HG02642 (cell line): Measurements from ENCODE around the gene TRRAP.
"Not testable (repeated sequence)": the region's sequence is repeated elsewhere in the genome, so short reads cannot be mapped to it uniquely, and the experiment has no call there.

Experiments used
- ATAC-seq: cut with Tn5 transposase; IDR thresholded peaks from one replicate; pipeline ENCODE4 v1.9.1; 2021; ENCODE audit warnings: mild to moderate bottlenecking; ENCODE audit not compliant: unreplicated experiment, poor library complexity

TRRAP gene

DNA sequence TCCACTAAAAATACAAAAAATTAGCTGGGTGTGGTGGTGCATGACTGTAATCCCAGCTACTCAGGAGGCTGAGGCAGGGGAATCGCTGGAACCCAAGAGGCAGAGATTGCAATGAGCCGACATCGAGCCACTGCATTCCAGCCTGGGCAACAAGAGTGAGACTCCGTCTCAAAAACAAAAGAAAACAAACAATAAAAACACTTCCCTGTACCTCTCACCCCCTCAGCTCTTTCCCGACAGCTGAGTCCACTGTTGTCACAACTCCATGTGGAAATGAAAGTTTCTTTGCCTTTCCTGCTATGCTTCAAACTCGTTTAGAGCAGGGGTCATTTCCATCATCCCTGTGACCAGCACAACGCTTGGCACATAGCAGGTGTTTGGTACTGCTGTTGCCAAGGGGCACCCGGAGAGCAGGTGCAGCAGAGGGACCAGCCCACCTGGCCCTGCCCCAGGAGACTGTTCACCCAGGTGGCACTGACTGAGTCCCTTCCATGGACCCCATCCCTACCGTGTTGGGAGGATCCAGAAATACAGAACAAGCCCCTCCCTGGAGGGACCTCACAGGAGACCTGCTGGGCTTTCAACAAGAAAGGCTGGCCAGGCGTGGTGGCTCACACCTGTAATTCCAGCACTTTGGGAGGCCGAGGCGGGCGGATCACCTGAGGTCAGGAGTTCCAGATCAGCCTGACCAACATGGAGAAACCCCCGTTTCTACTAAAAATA is 13.4 kb upstream of the TRRAP start:
- ATAC-seq = no peak

- no peak for ATAC-seq
Observed at GRCh38 chr7:98866351-98866750, 12.0 kb upstream of the TRRAP start.

DNA sequence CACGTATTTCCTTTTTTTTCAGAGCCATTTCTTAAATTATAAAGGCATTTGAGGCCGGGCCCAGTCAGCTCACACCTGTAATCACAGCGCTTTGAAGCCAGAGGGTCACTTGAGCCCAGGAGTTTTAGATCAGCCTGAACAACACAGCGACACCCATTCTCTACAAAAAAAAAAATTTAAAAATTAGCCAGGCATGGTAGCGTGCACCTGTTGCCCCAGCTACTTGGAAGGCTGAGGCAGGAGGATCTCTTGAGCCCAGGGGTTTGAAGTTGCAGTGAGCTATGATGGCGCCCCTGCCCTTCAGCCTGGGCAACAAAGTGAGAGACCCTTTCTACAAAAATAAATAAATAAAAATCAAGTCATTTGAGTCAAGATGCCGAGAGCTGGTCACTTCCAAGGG is 11.6 kb upstream of the TRRAP start:
- no peak for ATAC-seq

GRCh38 chr7:98868450-98868849 is 9.9 kb upstream of the TRRAP start:
- ATAC-seq = no peak

GRCh38 chr7:98869027-98869596 is 9.2 kb upstream of the TRRAP start:
- no peak for ATAC-seq

GRCh38 chr7:98869597-98870120 is 8.7 kb upstream of the TRRAP start, which contains the start of gene TMEM130:
TSS of gene TMEM130 (minus strand) at chr7:98870014. CDS start at chr7:98869861, 153 bp downstream.
- ATAC-seq = peak; percentile 15

- peak; percentile 79 for ATAC-seq
Observed at GRCh38 chr7:98870121-98870651, 8.1 kb upstream of the TRRAP start.

GRCh38 chr7:98870807-98871491 is 7.4 kb upstream of the TRRAP start:
- no peak for ATAC-seq

DNA sequence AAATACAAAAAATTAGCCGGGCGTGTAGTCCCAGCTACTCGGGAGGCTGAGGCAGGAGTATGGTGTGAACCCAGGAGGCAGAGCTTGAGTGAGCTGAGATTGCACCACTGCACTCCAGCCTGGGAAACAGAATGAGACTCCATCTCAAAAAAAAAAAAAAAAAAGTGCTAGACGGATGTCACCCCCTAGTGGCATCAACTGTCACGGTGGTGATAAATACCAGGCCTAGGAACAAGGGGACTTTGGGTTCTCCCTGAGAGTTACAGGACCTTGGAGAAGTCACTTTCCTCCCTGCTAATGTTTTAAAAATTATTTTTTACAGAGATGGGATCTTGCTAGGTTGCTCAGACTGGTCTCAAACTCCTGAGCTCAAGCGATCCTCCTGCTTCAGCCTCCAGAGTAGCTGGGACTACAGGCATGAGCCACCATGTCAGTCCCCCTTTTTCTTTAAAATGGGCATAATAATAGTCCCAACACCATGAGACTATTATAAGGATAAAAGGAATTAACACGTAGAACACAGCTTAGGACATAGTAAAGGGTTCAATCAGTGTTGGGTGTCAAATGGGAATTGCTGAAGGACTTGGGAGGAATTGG is 5.9 kb upstream of the TRRAP start:
- ATAC-seq = no peak

DNA sequence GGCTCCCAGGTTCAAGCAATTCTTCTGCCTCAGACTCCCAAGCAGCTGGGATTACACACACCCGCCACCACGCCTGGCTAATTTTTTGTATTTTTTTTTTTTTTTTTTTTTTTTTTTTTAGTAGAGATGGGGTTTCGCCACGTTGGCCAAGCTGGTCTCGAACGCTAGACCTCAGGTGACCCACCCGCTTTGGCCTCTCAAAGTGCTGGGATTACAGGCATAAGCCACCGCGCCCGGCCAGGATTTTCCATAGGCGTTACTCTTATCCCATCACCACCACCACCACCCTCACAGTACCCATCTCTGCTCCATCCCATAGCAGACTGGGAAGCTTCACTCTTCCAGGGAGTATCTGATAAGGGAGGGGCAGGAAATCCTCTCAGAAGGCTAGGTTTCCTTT is 4.7 kb upstream of the TRRAP start:
- ATAC-seq = not testable (repeated sequence)

- ATAC-seq = no peak
Observed at GRCh38 chr7:98874942-98875341, 3.4 kb upstream of the TRRAP start.

DNA sequence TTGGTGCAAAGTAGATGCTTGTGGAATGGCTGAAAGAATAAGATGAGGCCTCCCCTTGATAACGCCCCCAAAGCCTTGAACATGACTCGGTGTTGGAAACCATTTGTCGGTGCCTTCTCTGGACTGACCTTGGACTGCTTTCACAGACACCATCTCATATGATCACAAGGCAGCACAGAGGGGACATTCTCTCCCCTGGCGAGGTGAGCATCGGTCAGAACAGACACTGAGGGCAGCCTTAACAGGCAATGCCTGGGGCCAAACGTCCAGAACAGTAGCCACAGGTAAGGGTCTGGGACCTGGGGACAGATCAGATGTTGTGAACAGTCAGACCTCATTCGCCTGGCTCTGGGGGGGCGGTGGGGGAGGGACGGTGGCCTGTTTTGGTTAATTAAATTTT is 2.8 kb upstream of the TRRAP start:
- ATAC-seq = no peak

GRCh38 chr7:98877146-98877545 is 1.2 kb upstream of the TRRAP start:
- ATAC-seq = no peak

GRCh38 chr7:98877692-98878364 is 504 bp upstream of the TRRAP start:
- no peak for ATAC-seq

DNA sequence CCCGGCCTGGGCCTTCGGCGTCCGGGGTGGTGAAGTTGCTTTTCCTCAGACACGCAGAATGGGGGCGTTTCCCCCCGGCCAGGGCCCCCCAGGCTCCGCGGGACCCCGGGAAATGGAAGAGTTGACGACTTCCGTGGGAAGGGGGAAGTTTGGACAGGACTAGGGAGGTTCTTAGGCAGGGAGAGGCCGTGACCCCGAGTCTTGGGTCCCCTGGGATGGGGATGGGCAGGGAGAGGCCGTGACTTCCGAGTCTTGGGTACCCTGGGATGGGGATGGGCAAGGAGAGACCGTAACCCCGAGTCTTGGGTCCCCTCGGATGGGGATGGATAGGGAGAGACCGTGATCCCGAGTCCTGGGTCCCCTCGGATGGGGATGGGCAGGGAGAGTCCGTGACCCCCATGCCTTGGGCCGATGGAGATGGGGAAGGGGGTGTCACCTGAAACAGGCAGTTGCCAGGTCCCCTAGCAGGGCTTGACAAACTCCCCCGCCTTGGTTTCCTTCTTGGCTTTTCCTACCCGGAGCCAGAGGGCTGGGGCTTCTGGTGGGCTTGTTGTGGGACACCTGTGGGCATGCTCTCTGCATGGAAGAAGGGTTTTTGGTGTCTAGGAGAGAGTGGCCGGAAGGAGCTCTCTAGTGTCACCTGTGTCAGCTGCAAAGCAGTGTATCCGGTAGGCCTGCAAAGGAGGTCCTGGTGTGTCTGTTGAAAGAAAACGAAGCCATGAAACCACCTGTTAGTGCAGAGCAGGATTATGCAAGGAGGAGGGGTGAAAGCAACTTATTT is 1.1 kb downstream of the TRRAP start:
- peak; percentile 75 for ATAC-seq

DNA sequence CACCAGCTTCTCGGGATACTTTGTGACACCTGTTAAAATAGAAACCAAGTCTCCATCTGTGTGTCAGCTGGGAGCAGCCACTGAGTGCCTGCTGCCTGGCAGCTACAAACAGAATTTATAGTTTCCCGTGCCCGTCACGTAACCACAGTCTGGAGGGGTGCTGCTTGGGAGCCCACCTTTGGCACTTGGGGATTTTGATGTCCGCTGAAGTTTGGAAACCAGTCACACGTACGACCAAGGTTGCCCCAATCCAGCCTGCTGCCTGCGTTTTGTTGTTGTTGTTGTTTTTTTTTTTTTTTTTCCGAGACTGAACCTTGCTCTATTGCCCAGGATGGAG is 1.6 kb downstream of the TRRAP start:
- no peak for ATAC-seq

DNA sequence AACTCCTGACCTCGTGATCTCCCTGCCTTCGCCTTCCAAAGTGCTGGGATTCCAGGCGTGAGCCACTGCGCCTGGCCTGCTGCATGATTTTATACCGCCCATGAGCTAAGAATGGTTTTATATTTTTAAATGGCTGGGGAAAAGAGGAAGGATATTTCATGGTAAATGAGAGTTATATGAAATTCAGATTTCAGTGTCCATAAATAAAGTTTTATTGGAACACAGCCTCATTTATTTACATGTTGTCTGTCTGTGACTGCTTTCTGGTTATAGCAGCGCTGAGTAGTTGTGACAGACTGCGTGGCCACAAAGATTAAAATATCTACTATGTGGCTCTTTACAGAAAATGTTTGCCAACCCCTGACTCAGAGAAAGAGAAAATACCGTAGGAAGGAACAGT is 2.2 kb downstream of the TRRAP start:
- ATAC-seq = no peak

- ATAC-seq = no peak
Observed at GRCh38 chr7:98881561-98882315, 3.4 kb downstream of the TRRAP start.

GRCh38 chr7:98884416-98884815 is 6.1 kb downstream of the TRRAP start:
- ATAC-seq = no peak
